ENCODE results near the gene TEX36. TPM values are rescaled to one million over a fixed set of nuclear protein-coding genes. Genes with fewer than 3 reads are reported as not detected.

Gene TEX36
- total and polyA plus RNA-seq, 2 of the 13 experiments (the other 11 are each of a cell fraction or from before 2014, with no cell fraction given), result not detected

DNA sequence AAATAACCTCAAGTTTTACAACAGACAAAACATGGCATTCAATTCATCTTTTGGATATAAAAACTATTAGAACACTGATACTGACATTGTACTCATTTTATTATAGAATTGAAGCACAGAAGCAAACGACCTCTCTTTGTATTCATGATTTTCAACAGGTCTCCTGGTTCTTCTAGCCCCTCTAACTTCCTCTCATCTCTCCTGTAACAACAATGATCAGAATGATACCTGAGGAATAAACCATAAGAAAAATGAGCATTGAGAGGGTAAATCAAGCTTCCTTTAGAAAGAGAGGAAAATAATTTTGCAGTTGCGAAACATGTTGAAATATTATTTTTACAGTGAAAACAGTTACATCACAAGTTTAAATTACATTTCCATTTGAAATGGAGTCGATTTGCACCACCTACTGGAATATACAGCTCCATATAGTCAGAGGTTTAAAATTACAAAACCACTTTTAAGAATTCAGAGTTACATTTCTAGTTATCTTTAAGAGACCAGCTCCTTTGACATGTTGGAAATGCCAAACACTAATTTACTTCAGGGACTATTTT, 17.5 kb upstream of the TEX36 start:
- Histone ChIP-seq H3K9ac (ENCODE audit: insufficient read depth, low read depth, low read length) (no peak overlapping the region), H3K9me3 (ENCODE audit: low read length) (no peaks in the 10 kb centered on the region), H3K27me3 (ENCODE audit: control insufficient read depth in 1 of 2, insufficient read depth in 2 of 2, low read length in 2 of 2) (peaks cover under 1 to 19% of the 10 kb centered on the region in 2 experiments; a peak in 4 of 5 replicates), H3K4me3 (replicated peaks in 1 of 3; ENCODE audit: insufficient read depth in 1 of 3, low read depth in 2 of 3, low read length in 3 of 3) (no peak overlapping the region), H3K4me2 (ENCODE audit: low read depth, low read length) (no peak overlapping the region), H3K4me1 (ENCODE audit: insufficient read depth, low read length) (no peaks in the 10 kb centered on the region), H3K27ac (ENCODE audit: extremely low read length, insufficient read depth, low read length) (no peak overlapping the region), H3K79me2 (ENCODE audit: insufficient read depth, low read length) (no peaks in the 10 kb centered on the region), H2AFZ (ENCODE audit: low read length) (no peak overlapping the region), H3K36me3 (replicated peaks in 1 of 2; ENCODE audit: control insufficient read depth in 1 of 2, insufficient read depth in 2 of 2, low read length in 2 of 2) (no peaks in the 10 kb centered on the region), H4K20me1 (ENCODE audit: insufficient read depth, low read length) (no peaks in the 10 kb centered on the region)
- 28% methylated on average over 3 of the region's 3 CpGs for WGBS (ENCODE audit: low lambda C conversion rate)
- intact Hi-C loops (cut with micrococcal nuclease; ENCODE audit: unreplicated experiment), result no loop called here
- FAIRE-seq (no peak), DNase-seq (ENCODE audit: low spot score) (no peak), ATAC-seq (no peak)
- in situ Hi-C loops (cut with HindIII; ENCODE audit: extremely low pct_ligation_motif_present, low pct_unique_long_range_greater_than_20kb), result no loop called here
- POLR2A ChIA-PET, result no interaction called here
- CTCF ChIA-PET (ENCODE audit: low intra/inter-chr PET ratio, low total read pairs), result no interaction called here
- BruUV-seq (replicated peaks), result no TSS peak
- no peak for TF ChIP-seq ZNF614 (CRISPR knock-in tag; IDR thresholded peaks at IDR 0.05; ENCODE audit: borderline replicate concordance)

DNA sequence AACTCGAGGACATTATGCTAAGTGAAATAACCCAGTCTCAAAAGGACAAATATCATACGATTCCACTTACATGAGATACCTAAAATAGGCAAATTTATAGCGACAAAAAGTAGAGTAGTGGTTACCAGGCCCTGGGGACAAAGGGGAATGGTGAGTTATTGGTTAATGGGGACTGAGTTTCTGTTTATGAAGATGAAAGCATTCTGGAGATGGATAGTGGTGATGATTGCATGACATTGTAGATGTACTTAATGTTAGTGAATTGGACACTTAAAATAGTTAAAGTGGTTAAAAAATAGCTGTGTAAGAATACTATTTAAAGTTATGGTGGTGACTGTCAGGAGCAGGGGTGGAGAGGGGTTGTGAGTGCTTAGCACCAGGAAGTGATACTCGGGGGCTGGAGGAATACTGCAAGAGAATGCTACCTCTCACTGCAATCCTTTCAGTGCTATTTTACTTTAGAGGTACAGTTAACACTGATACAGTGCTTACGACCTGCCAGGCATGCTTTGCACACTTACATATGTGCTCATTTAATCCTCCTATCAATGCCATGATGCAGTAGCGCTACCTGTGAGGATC, 16.7 kb upstream of the TEX36 start:
- H3K4me1 ChIP-seq (ENCODE audit: insufficient read depth, low read length), result no peaks in the 10 kb centered on the region
- ChIA-PET POLR2A (no interaction called here), CTCF (ENCODE audit: low intra/inter-chr PET ratio, low total read pairs) (no interaction called here)
- no peaks in the 10 kb centered on the region for H3K79me2 ChIP-seq (ENCODE audit: insufficient read depth, low read length)
- H3K9ac ChIP-seq (ENCODE audit: insufficient read depth, low read depth, low read length), result no peak overlapping the region
- peaks cover 2 to 25% of the 10 kb centered on the region in 2 experiments; a peak in 4 of 5 replicates for H3K27me3 ChIP-seq (ENCODE audit: control insufficient read depth in 1 of 2, insufficient read depth in 2 of 2, low read length in 2 of 2)
- in situ Hi-C loops (cut with HindIII; ENCODE audit: extremely low pct_ligation_motif_present, low pct_unique_long_range_greater_than_20kb), result no loop called here
- no peak overlapping the region for H3K4me2 ChIP-seq (ENCODE audit: low read depth, low read length)
- ATAC-seq (no peak), FAIRE-seq (no peak), DNase-seq (ENCODE audit: low spot score) (no peak)
- BruUV-seq (replicated peaks), result no TSS peak
- no peaks in the 10 kb centered on the region for H3K36me3 ChIP-seq (replicated peaks in 1 of 2; ENCODE audit: control insufficient read depth in 1 of 2, insufficient read depth in 2 of 2, low read length in 2 of 2)
- H3K9me3 ChIP-seq (ENCODE audit: low read length), result no peaks in the 10 kb centered on the region
- intact Hi-C loops (cut with micrococcal nuclease; ENCODE audit: unreplicated experiment), result no loop called here
- no peak overlapping the region for H3K27ac ChIP-seq (ENCODE audit: extremely low read length, insufficient read depth, low read length)
- 22% methylated on average over 5 of the region's 6 CpGs for WGBS (ENCODE audit: low lambda C conversion rate)
- H2AFZ ChIP-seq (ENCODE audit: low read length), result no peak overlapping the region
- H3K4me3 ChIP-seq (replicated peaks in 1 of 3; ENCODE audit: insufficient read depth in 1 of 3, low read depth in 2 of 3, low read length in 3 of 3), result no peak overlapping the region
- no peaks in the 10 kb centered on the region for H4K20me1 ChIP-seq (ENCODE audit: insufficient read depth, low read length)
- TF ChIP-seq DMAP1 (CRISPR knock-in tag; IDR thresholded peaks at IDR 0.05) (no peak), ZNF383 (CRISPR knock-in tag; IDR thresholded peaks at IDR 0.05; ENCODE audit: borderline replicate concordance) (no peak), SMARCC2 (IDR thresholded peaks at IDR 0.05) (no peak)
- TF ChIP-seq, protein P1, sequence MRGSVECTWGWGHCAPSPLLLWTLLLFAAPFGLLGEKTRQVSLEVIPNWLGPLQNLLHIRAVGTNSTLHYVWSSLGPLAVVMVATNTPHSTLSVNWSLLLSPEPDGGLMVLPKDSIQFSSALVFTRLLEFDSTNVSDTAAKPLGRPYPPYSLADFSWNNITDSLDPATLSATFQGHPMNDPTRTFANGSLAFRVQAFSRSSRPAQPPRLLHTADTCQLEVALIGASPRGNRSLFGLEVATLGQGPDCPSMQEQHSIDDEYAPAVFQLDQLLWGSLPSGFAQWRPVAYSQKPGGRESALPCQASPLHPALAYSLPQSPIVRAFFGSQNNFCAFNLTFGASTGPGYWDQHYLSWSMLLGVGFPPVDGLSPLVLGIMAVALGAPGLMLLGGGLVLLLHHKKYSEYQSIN (CRISPR knock-in tag; IDR thresholded peaks at IDR 0.05; ENCODE audit: borderline replicate concordance), result no peak
- TF ChIP-seq, protein P2, sequence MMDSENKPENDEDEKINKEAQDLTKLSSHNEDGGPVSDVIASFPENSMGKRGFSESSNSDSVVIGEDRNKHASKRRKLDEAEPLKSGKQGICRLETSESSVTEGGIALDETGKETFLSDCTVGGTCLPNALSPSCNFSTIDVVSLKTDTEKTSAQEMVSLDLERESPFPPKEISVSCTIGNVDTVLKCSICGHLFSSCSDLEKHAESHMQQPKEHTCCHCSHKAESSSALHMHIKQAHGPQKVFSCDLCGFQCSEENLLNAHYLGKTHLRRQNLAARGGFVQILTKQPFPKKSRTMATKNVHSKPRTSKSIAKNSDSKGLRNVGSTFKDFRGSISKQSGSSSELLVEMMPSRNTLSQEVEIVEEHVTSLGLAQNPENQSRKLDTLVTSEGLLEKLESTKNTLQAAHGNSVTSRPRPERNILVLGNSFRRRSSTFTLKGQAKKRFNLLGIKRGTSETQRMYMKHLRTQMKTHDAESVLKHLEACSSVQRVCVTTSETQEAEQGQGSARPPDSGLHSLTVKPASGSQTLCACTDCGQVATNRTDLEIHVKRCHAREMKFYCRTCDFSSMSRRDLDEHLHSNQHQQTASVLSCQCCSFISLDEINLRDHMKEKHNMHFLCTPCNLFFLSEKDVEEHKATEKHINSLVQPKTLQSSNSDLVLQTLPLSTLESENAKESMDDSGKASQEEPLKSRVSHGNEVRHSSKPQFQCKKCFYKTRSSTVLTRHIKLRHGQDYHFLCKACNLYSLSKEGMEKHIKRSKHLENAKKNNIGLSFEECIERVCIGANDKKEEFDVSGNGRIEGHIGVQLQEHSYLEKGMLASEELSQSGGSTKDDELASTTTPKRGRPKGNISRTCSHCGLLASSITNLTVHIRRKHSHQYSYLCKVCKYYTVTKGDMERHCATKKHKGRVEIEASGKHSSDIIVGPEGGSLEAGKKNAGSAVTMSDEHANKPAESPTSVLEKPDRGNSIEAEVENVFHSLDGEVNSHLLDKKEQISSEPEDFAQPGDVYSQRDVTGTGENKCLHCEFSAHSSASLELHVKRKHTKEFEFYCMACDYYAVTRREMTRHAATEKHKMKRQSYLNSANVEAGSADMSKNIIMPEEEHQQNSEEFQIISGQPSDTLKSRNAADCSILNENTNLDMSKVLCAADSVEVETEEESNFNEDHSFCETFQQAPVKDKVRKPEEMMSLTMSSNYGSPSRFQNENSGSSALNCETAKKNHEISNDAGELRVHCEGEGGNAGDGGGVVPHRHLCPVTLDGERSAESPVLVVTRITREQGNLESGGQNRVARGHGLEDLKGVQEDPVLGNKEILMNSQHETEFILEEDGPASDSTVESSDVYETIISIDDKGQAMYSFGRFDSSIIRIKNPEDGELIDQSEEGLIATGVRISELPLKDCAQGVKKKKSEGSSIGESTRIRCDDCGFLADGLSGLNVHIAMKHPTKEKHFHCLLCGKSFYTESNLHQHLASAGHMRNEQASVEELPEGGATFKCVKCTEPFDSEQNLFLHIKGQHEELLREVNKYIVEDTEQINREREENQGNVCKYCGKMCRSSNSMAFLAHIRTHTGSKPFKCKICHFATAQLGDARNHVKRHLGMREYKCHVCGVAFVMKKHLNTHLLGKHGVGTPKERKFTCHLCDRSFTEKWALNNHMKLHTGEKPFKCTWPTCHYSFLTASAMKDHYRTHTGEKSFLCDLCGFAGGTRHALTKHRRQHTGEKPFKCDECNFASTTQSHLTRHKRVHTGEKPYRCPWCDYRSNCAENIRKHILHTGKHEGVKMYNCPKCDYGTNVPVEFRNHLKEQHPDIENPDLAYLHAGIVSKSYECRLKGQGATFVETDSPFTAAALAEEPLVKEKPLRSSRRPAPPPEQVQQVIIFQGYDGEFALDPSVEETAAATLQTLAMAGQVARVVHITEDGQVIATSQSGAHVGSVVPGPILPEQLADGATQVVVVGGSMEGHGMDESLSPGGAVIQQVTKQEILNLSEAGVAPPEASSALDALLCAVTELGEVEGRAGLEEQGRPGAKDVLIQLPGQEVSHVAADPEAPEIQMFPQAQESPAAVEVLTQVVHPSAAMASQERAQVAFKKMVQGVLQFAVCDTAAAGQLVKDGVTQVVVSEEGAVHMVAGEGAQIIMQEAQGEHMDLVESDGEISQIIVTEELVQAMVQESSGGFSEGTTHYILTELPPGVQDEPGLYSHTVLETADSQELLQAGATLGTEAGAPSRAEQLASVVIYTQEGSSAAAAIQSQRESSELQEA (CRISPR knock-in tag; IDR thresholded peaks at IDR 0.05; ENCODE audit: not compliant biosample characterization), result no peak
- TF ChIP-seq, protein P3, sequence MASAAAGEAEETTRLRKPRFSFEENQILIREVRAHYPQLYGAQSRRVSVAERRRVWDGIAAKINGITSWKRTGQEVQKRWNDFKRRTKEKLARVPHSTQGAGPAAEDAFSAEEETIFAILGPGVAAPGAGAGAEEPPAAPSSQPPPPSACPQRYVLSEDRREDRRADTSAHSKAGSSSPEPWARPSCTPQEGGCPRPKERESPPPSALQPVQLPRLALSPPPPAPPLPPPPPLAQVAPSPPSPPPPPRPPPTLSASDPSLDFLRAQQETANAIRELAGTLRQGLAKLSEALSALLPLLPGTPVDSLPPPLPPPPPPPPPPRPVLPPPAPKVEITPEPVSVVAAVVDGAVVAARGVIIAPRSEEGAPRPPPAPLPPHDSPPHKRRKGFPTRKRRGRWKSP (CRISPR knock-in tag; IDR thresholded peaks at IDR 0.05), result no peak

All from HepG2 (cell line).